GM10266 (cell line): ENCODE measurements around the gene IGFBP7.

Experiments
- DNase-seq: peaks from one replicate; pipeline ENCODE4 v3.0.0; 2012; ENCODE audit errors: extremely low spot score
- TF ChIP-seq, protein P1 (sequence below): IDR thresholded peaks from 2 replicates; pipeline ENCODE4 v1.5.1; 2012; ENCODE audit warnings: mild to moderate bottlenecking, low read depth; ENCODE audit not compliant: control insufficient read depth, insufficient read depth; ENCODE audit errors: missing control alignments

The IGFBP7 gene

DNA sequence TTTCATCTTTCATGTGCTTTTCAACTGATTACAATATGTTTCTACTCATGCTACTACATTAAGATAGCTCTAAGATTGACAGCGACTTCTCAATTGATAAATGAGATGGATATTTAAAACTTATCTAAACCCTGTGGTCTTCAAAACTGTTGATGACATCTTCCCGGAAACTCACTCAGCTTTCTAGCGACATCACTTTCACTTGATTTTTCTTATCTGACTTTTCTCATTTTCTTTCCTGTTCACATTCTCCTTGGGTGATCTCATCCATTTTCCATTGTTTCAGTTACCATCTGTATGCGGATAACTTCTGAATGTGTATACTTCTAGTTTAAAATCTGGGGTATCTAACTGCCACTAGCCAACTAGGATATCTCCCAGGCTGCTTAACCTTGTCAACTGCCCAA, 128.4 kb downstream of the IGFBP7 start:
- no peak for DNase-seq
- TF ChIP-seq, protein P1, sequence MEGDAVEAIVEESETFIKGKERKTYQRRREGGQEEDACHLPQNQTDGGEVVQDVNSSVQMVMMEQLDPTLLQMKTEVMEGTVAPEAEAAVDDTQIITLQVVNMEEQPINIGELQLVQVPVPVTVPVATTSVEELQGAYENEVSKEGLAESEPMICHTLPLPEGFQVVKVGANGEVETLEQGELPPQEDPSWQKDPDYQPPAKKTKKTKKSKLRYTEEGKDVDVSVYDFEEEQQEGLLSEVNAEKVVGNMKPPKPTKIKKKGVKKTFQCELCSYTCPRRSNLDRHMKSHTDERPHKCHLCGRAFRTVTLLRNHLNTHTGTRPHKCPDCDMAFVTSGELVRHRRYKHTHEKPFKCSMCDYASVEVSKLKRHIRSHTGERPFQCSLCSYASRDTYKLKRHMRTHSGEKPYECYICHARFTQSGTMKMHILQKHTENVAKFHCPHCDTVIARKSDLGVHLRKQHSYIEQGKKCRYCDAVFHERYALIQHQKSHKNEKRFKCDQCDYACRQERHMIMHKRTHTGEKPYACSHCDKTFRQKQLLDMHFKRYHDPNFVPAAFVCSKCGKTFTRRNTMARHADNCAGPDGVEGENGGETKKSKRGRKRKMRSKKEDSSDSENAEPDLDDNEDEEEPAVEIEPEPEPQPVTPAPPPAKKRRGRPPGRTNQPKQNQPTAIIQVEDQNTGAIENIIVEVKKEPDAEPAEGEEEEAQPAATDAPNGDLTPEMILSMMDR: no peak
